Left forelimb (tissue), 1 donor: ENCODE data around the gene LMNTD2.

ENCODE experiments used
- DNase-seq: peaks from one replicate; pipeline ENCODE4 v3.0.0-alpha.2; 2018; ENCODE audit warnings: low spot score

The LMNTD2 gene

GRCh38 chr11:567011-567628 is 6.6 kb upstream of the LMNTD2 start:
- DNase-seq: no peak

GRCh38 chr11:565921-566509 is 5.5 kb upstream of the LMNTD2 start:
- no peak for DNase-seq

- DNase-seq: no peak
Observed at GRCh38 chr11:563812-564578, 3.5 kb upstream of the LMNTD2 start.

GRCh38 chr11:563066-563811 is 2.7 kb upstream of the LMNTD2 start:
- no peak for DNase-seq

GRCh38 chr11:562046-562645 is 1.6 kb upstream of the LMNTD2 start:
- DNase-seq: no peak

- no peak for DNase-seq
Observed at GRCh38 chr11:561148-562003, 838 bp upstream of the LMNTD2 start.

- no peak for DNase-seq
Observed at GRCh38 chr11:559712-560304, 730 bp downstream of the LMNTD2 start.

- DNase-seq: no peak
Observed at GRCh38 chr11:559020-559620, 1.4 kb downstream of the LMNTD2 start.

- DNase-seq: no peak
Observed at GRCh38 chr11:558503-558902, 2.0 kb downstream of the LMNTD2 start.

GRCh38 chr11:557328-558132 is 3.0 kb downstream of the LMNTD2 start:
- DNase-seq: no peak

GRCh38 chr11:556662-557256 is 3.8 kb downstream of the LMNTD2 start:
- DNase-seq: no peak

- DNase-seq: no peak
Observed at GRCh38 chr11:555780-556661, 4.5 kb downstream of the LMNTD2 start.

- DNase-seq: no peak
Observed at GRCh38 chr11:555227-555779, 5.2 kb downstream of the LMNTD2 start.

- no peak for DNase-seq
Observed at GRCh38 chr11:554428-555226, 5.9 kb downstream of the LMNTD2 start.

- DNase-seq: no peak
Observed at GRCh38 chr11:553988-554340, 6.6 kb downstream of the LMNTD2 start.

GRCh38 chr11:553083-553987 is 7.2 kb downstream of the LMNTD2 start:
- DNase-seq: no peak
